Measurements from ENCODE around the gene CPED1.
"Not testable (repeated sequence)": the region's sequence is repeated elsewhere in the genome, so short reads cannot be mapped to it uniquely, and the experiment has no call there.

CPED1 gene

GRCh38 chr7:121289930-121290329, 301.4 kb downstream of the CPED1 start:
- not testable (repeated sequence) for H3K4me3 ChIP-seq (ENCODE audit: low read length); H3K9ac ChIP-seq (ENCODE audit: low read length); H3K27me3 ChIP-seq (ENCODE audit: control insufficient read depth, insufficient read depth, low read length); H3K36me3 ChIP-seq (ENCODE audit: control insufficient read depth, insufficient read depth, low read length); H3K4me1 ChIP-seq (ENCODE audit: control insufficient read depth, insufficient read depth, low read length); H3K9me3 ChIP-seq (ENCODE audit: control insufficient read depth, low read length)

GRCh38 chr7:121294448-121294992, 306.0 kb downstream of the CPED1 start:
- Histone ChIP-seq H3K4me3 (ENCODE audit: low read length) (no peak overlapping the region), H3K36me3 (ENCODE audit: control insufficient read depth, insufficient read depth, low read length) (no peaks in the 10 kb centered on the region), H3K27me3 (ENCODE audit: control insufficient read depth, insufficient read depth, low read length) (no peaks in the 10 kb centered on the region), H3K9ac (ENCODE audit: low read length) (no peak overlapping the region), H3K9me3 (ENCODE audit: control insufficient read depth, low read length) (no peaks in the 10 kb centered on the region), H3K4me1 (ENCODE audit: control insufficient read depth, insufficient read depth, low read length) (no peaks in the 10 kb centered on the region)

- Histone ChIP-seq H3K9me3 (ENCODE audit: control insufficient read depth, low read length) (no peaks in the 10 kb centered on the region), H3K4me1 (ENCODE audit: control insufficient read depth, insufficient read depth, low read length) (no peaks in the 10 kb centered on the region), H3K27me3 (ENCODE audit: control insufficient read depth, insufficient read depth, low read length) (no peaks in the 10 kb centered on the region), H3K9ac (ENCODE audit: low read length) (no peak overlapping the region), H3K36me3 (ENCODE audit: control insufficient read depth, insufficient read depth, low read length) (no peaks in the 10 kb centered on the region), H3K4me3 (ENCODE audit: low read length) (no peak overlapping the region)
These were observed 309.3 kb downstream of the CPED1 start for GRCh38 chr7:121297843-121298242.

- Histone ChIP-seq H3K36me3 (ENCODE audit: control insufficient read depth, insufficient read depth, low read length) (no peaks in the 10 kb centered on the region), H3K9me3 (ENCODE audit: control insufficient read depth, low read length) (no peaks in the 10 kb centered on the region), H3K9ac (ENCODE audit: low read length) (no peak overlapping the region), H3K4me1 (ENCODE audit: control insufficient read depth, insufficient read depth, low read length) (no peaks in the 10 kb centered on the region), H3K4me3 (ENCODE audit: low read length) (no peak overlapping the region), H3K27me3 (ENCODE audit: control insufficient read depth, insufficient read depth, low read length) (no peaks in the 10 kb centered on the region)
These were observed 310.3 kb downstream of the CPED1 start for GRCh38 chr7:121298831-121299239.

DNA sequence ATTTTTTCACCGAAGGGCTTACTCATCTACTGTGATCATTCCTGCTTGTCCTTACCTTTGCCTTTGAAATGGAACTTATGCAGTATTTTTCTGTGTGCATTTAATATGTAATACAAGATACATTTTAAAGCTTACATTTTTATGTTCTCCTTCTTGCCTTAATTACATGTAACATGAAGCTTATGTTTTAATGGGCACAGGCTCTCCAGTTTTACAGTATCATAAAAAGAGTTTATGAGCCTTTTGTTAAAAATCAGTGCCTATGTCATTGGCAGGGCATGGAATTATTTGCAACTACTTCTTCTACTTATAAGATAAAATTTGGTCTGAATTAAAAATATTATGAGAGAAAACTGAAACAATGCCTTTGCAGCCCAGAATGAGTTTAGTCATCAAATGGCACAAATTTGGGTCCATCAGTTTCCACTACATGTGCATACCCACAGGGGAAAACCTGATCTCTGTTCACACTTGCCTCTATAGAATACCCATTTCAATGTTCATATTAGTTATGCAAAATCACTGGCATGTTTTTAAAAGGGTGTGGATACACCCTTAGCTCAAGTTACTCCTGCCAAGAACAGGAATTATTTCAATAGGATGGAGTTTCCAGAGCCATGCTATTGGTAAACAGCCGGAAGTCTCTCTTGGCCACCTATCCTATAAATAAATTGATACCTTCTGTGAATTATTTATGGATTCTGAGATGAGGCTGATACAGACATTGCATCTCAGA, 312.3 kb downstream of the CPED1 start:
- Histone ChIP-seq H3K9me3 (ENCODE audit: control insufficient read depth, low read length) (no peaks in the 10 kb centered on the region), H3K4me1 (ENCODE audit: control insufficient read depth, insufficient read depth, low read length) (no peaks in the 10 kb centered on the region), H3K4me3 (ENCODE audit: low read length) (no peak overlapping the region), H3K36me3 (ENCODE audit: control insufficient read depth, insufficient read depth, low read length) (no peaks in the 10 kb centered on the region), H3K9ac (ENCODE audit: low read length) (no peak overlapping the region), H3K27me3 (ENCODE audit: control insufficient read depth, insufficient read depth, low read length) (no peaks in the 10 kb centered on the region)

- Histone ChIP-seq H3K4me1 (ENCODE audit: control insufficient read depth, insufficient read depth, low read length) (no peaks in the 10 kb centered on the region), H3K9ac (ENCODE audit: low read length) (no peak overlapping the region), H3K4me3 (ENCODE audit: low read length) (no peak overlapping the region), H3K9me3 (ENCODE audit: control insufficient read depth, low read length) (no peaks in the 10 kb centered on the region), H3K36me3 (ENCODE audit: control insufficient read depth, insufficient read depth, low read length) (no peaks in the 10 kb centered on the region), H3K27me3 (ENCODE audit: control insufficient read depth, insufficient read depth, low read length) (no peaks in the 10 kb centered on the region)
These were observed 313.1 kb downstream of the CPED1 start for GRCh38 chr7:121301446-121302213.

GRCh38 chr7:121302214-121302745, 313.8 kb downstream of the CPED1 start:
- H3K4me1 ChIP-seq (ENCODE audit: control insufficient read depth, insufficient read depth, low read length): no peaks in the 10 kb centered on the region
- no peak overlapping the region for H3K9ac ChIP-seq (ENCODE audit: low read length)
- H3K27me3 ChIP-seq (ENCODE audit: control insufficient read depth, insufficient read depth, low read length): no peaks in the 10 kb centered on the region
- no peaks in the 10 kb centered on the region for H3K9me3 ChIP-seq (ENCODE audit: control insufficient read depth, low read length)
- no peaks in the 10 kb centered on the region for H3K36me3 ChIP-seq (ENCODE audit: control insufficient read depth, insufficient read depth, low read length)
- no peak overlapping the region for H3K4me3 ChIP-seq (ENCODE audit: low read length)

- Histone ChIP-seq H3K27me3 (ENCODE audit: control insufficient read depth, insufficient read depth, low read length) (no peaks in the 10 kb centered on the region), H3K4me1 (ENCODE audit: control insufficient read depth, insufficient read depth, low read length) (no peaks in the 10 kb centered on the region), H3K4me3 (ENCODE audit: low read length) (no peak overlapping the region), H3K36me3 (ENCODE audit: control insufficient read depth, insufficient read depth, low read length) (no peaks in the 10 kb centered on the region), H3K9ac (ENCODE audit: low read length) (no peak overlapping the region), H3K9me3 (ENCODE audit: control insufficient read depth, low read length) (no peaks in the 10 kb centered on the region)
These were observed 315.1 kb downstream of the CPED1 start for GRCh38 chr7:121303422-121304101.

DNA sequence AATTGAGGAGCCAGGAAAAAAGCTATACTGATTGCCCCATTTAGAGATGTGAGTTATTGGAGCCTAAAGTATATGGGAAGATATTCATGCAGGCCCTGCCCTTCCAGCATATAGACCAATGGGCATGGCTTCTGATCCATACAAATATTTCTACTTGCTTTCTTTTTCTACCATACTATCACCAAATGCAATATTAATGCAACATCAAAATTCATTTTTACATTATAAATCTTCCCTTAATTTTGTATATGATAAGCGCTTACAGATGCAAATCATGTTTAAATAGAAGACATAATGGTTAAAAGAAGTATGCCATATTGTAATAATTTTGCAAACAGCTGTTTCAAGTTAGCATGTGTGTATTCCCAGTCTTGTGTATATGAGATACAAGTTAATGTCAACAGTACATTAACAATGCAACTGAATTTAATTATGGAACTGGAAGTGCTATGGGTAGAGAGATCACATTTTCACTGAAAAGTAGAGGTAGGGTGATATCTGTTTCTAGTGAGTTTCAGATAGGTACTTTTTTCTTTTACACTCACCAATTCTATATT, 315.7 kb downstream of the CPED1 start:
- no peaks in the 10 kb centered on the region for H3K4me1 ChIP-seq (ENCODE audit: control insufficient read depth, insufficient read depth, low read length)
- no peaks in the 10 kb centered on the region for H3K36me3 ChIP-seq (ENCODE audit: control insufficient read depth, insufficient read depth, low read length)
- H3K9me3 ChIP-seq (ENCODE audit: control insufficient read depth, low read length): no peaks in the 10 kb centered on the region
- H3K9ac ChIP-seq (ENCODE audit: low read length): no peak overlapping the region
- no peak overlapping the region for H3K4me3 ChIP-seq (ENCODE audit: low read length)
- H3K27me3 ChIP-seq (ENCODE audit: control insufficient read depth, insufficient read depth, low read length): no peaks in the 10 kb centered on the region

DNA sequence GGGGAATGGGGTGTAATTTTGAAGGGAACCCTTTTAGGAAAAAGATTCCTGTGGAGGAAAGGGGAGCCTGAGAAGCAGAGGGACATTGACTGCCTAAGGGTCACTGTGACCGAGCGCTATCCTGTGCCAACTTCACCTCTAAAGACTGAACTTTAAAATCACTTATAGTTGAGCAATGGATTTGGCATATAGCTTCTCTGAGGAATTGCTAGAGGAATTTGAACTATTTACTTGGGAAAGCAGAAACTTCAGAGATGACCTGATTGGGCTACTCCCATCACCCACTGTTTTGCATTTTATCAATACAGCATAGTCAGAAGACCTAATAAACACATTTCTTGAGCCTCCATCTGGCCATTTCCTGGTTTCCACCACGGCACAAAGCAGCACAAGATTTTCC, 316.6 kb downstream of the CPED1 start:
- Histone ChIP-seq H3K27me3 (ENCODE audit: control insufficient read depth, insufficient read depth, low read length) (no peaks in the 10 kb centered on the region), H3K9me3 (ENCODE audit: control insufficient read depth, low read length) (no peaks in the 10 kb centered on the region), H3K9ac (ENCODE audit: low read length) (no peak overlapping the region), H3K4me1 (ENCODE audit: control insufficient read depth, insufficient read depth, low read length) (no peaks in the 10 kb centered on the region), H3K36me3 (ENCODE audit: control insufficient read depth, insufficient read depth, low read length) (no peaks in the 10 kb centered on the region), H3K4me3 (ENCODE audit: low read length) (no peak overlapping the region)

- no peak overlapping the region for H3K4me3 ChIP-seq (ENCODE audit: low read length)
- no peaks in the 10 kb centered on the region for H3K27me3 ChIP-seq (ENCODE audit: control insufficient read depth, insufficient read depth, low read length)
- no peaks in the 10 kb centered on the region for H3K9me3 ChIP-seq (ENCODE audit: control insufficient read depth, low read length)
- no peaks in the 10 kb centered on the region for H3K36me3 ChIP-seq (ENCODE audit: control insufficient read depth, insufficient read depth, low read length)
- H3K9ac ChIP-seq (ENCODE audit: low read length): no peak overlapping the region
- H3K4me1 ChIP-seq (ENCODE audit: control insufficient read depth, insufficient read depth, low read length): no peaks in the 10 kb centered on the region
These were observed 318.1 kb downstream of the CPED1 start for GRCh38 chr7:121306565-121306964.

Data from mucosa of stomach (tissue), 1 donor.